Peyer's patch (tissue), 4 donors: ENCODE measurements around the gene TNFRSF17.
A peak's percentile ranks its signal among the peaks of the same experiment; 100 is the strongest.

Source experiments
- POLR2A ChIP-seq, 2 donors: fragments of 450-650 bp; IDR thresholded peaks; one replicate each; pipeline ENCODE4 v1.5.1; 2017; ENCODE audit warnings: antibody characterized with exemption in 2 of 2, mild to moderate bottlenecking in 2 of 2, moderate library complexity in 2 of 2
- TF ChIP-seq, protein P1 (sequence below), 6 experiments: fragments of 450-650 bp in 4 of 6; fragments of 200-600 bp in 2 of 6; sonication (generic) in 1 of 6; IDR thresholded peaks; one replicate each; pipeline ENCODE4 v1.5.1; 2017 to 2019; ENCODE audit warnings: antibody characterized with exemption in 6 of 6, mild to moderate bottlenecking in 3 of 6, moderate library complexity in 1 of 6

DNA sequence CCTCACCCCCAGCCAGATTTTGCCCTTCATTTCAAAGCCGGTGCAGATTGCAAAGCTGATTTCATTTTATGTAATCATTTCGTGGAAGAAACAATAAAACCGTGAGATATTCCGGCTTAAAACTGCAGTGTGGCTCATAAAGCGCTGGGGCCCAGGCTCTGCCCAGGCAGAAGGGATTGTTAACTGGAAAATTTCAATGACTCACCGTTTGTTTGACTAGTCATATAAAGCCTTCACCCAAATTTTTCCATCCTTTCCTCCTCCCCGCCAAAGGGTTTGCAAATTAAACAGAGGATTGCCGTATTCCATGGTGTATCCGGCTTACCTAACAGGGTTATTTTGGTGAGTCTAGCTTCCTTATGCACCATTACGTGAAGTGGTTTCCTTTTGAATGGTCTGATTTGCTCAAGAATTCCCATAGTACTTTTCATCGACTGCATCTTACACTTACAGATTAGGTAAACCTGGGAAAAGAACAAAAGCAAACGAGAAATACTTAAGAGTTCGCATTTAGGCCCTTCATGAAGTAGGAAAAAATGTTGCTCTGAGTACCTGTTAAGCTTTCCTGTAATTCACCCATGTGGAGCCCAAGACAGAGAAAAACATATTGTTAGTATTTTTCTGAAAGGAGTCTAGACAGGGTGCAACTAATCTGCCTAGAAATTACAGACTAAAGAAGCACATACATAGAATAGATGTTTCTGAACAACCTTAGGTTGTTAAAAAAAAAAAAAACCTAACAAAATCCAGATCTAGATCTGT is 48.3 kb upstream of the TNFRSF17 start:
- TF ChIP-seq, protein P1, sequence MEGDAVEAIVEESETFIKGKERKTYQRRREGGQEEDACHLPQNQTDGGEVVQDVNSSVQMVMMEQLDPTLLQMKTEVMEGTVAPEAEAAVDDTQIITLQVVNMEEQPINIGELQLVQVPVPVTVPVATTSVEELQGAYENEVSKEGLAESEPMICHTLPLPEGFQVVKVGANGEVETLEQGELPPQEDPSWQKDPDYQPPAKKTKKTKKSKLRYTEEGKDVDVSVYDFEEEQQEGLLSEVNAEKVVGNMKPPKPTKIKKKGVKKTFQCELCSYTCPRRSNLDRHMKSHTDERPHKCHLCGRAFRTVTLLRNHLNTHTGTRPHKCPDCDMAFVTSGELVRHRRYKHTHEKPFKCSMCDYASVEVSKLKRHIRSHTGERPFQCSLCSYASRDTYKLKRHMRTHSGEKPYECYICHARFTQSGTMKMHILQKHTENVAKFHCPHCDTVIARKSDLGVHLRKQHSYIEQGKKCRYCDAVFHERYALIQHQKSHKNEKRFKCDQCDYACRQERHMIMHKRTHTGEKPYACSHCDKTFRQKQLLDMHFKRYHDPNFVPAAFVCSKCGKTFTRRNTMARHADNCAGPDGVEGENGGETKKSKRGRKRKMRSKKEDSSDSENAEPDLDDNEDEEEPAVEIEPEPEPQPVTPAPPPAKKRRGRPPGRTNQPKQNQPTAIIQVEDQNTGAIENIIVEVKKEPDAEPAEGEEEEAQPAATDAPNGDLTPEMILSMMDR (IDR thresholded peaks at IDR 0.05), result peak in 1 of 6 experiments; percentile 1
- TF ChIP-seq POLR2A (IDR thresholded peaks at IDR 0.05), result no peak
